GM19240 (cell line): ENCODE measurements around the gene DLD.

Experiments used
- DNase-seq: peaks from one replicate; pipeline ENCODE4 v3.0.0; 2011; ENCODE audit warnings: low spot score; ENCODE audit not compliant: insufficient read length

Gene DLD

DNA sequence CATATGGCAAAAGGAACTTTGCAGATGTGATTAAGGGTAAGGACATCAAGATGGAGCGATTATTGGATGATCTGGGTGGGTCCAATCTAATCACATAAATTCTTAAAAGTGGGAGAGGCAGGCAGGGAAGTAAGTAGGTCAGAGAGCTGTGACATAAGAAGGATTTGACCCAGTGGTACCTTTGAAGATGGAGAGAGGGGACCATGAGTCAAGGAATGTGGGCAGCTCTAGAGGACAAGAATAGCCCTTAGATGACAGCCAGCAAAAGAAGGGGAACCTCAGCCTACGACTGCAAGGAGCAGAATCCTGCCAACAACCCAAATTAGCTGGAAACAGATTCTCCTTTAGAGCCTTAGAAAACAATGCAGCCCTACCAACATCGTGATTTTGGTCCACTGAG is 77.5 kb downstream of the DLD start:
- no peak for DNase-seq

DNA sequence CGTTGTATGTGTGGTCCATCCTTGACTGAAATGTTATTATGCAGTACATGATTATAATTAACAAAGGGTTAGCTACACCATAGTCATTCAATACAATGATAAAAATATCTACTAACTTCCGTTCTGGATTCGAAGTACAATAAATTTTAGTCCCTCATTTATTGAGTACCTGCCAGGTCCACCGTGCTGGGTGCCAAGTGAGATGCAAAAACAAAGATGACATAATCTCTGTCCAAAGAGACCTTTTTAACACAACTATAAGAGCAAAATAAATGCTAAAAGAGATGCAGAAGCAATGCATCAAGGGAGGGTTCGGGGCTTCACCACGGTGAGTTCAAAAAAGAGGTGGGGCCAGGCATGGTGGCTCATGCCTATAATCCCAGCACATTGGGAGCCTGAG is 78.9 kb downstream of the DLD start:
- no peak for DNase-seq
